Progenitor cell of endocrine pancreas (in vitro differentiated cells): ENCODE measurements around the gene KCNH4. TPM values are rescaled to one million over a fixed set of nuclear protein-coding genes. Genes with fewer than 3 reads are reported as not detected.
A peak's percentile ranks its signal among the peaks of the same experiment; 100 is the strongest.

Source experiments
- DNase-seq: peaks from one replicate; pipeline ENCODE4 v3.0.0; 2021; ENCODE audit warnings: low spot score; ENCODE audit not compliant: unreplicated experiment
- H3K27ac Mint-ChIP-seq: 2 replicates; pipeline ENCODE4 v1.8.0; 2021; ENCODE audit warnings: mild to moderate bottlenecking, moderate library complexity, mixed read lengths
- H3K27me3 Mint-ChIP-seq: 2 replicates; pipeline ENCODE4 v1.8.0; 2021; ENCODE audit warnings: mixed read lengths
- H3K36me3 Mint-ChIP-seq: 2 replicates; pipeline ENCODE4 v1.8.0; 2022; ENCODE audit warnings: mixed read lengths; ENCODE audit not compliant: insufficient read depth
- H3K4me1 Mint-ChIP-seq: 2 replicates; pipeline ENCODE4 v1.8.0; 2021; ENCODE audit warnings: low read depth, mixed read lengths
- H3K4me3 Mint-ChIP-seq: 2 replicates; pipeline ENCODE4 v1.8.0; 2021; ENCODE audit warnings: low read depth, mild to moderate bottlenecking, moderate library complexity, mixed read lengths
- H3K9me3 Mint-ChIP-seq: 2 replicates; pipeline ENCODE4 v1.8.0; 2021; ENCODE audit warnings: low read depth, mixed read lengths
- CTCF ChIP-seq: fragments of 200-600 bp; sonication (generic); IDR thresholded peaks from one replicate; pipeline ENCODE4 v1.5.0; 2021; ENCODE audit warnings: antibody characterized with exemption, mild to moderate bottlenecking; ENCODE audit not compliant: unreplicated experiment
- total RNA-seq: library from RNA; stranded (reverse); gene quantifications from 2 replicates; pipeline ENCODE4 v1.2.1, GENCODE V29; 2021

The KCNH4 gene
- total RNA-seq, 1 donor from 2014 or later = not detected

DNA sequence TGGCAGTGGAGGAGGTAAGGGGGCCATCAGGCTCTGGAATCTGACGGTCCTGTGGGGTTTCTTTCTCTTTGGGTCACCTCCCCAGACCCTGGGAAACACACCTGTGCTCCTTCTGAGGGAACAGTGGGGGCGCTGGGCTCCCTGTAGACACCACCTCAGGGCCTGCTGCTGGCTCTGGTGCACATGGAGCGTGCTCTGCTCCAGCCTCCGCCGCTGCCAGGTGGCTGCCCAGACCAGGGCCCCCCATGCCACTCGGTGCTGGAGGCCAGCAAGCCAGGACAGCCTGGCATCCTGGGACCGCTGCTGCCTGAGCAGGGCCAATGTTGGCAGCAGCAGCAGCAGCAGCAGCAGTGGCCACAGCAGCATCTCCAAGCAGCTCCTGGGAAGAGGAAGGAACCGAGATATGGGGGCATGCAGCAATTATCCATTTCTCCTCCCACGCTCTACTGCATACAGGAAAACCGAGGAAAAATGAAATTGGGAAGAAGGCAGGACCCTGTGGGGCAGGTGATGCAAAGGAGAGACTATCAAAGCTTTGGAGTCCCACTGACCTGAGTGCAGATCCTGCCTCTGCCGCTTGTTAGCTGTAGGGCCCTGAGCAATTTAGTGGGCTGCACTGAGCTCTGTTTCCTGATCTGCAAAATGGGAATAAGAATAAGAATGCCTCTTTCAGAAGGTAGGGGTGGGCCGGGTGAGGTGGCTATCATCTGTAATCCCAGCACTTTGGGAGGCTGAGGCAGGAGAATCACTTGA is 12.4 kb upstream of the KCNH4 start:
- no peak overlapping the region for H3K27ac Mint-ChIP-seq
- no peak for DNase-seq
- peak overlapping the region; percentile 76 for H3K4me3 Mint-ChIP-seq
- no peaks in the 10 kb centered on the region for H3K27me3 Mint-ChIP-seq
- peaks cover 2% of the 10 kb centered on the region for H3K4me1 Mint-ChIP-seq
- no peak for TF ChIP-seq CTCF
- H3K36me3 Mint-ChIP-seq = no peaks in the 10 kb centered on the region
- no peaks in the 10 kb centered on the region for H3K9me3 Mint-ChIP-seq

- no peak overlapping the region for H3K4me3 Mint-ChIP-seq
- no peak overlapping the region for H3K27ac Mint-ChIP-seq
- H3K36me3 Mint-ChIP-seq = no peaks in the 10 kb centered on the region
- no peak for TF ChIP-seq CTCF
- no peaks in the 10 kb centered on the region for H3K9me3 Mint-ChIP-seq
- DNase-seq = no peak
- H3K4me1 Mint-ChIP-seq = peaks cover 2% of the 10 kb centered on the region
- H3K27me3 Mint-ChIP-seq = no peaks in the 10 kb centered on the region
These were observed 11.5 kb upstream of the KCNH4 start for GRCh38 chr17:42192189-42193126.

DNA sequence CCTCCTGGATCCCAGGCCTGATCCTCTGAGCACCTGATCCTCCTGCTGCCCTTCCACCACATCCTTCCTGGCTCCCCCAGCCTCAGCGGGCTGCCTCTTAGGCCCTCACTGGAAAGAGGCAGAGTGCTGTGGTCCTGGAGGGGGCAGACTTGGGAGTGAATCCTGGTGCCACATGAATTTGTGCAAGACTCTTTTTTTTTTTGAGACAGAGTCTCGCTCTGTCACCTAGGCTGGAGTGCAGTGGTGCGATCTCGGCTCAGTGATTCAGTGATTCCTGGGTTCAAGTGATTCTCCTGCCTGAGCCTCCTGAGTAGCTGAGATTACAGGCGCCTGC is 10.3 kb upstream of the KCNH4 start:
- Mint-ChIP-seq H3K27me3 (peaks cover 2% of the 10 kb centered on the region), H3K9me3 (no peaks in the 10 kb centered on the region), H3K4me1 (peaks cover 2% of the 10 kb centered on the region), H3K27ac (no peak overlapping the region), H3K4me3 (no peak overlapping the region), H3K36me3 (no peaks in the 10 kb centered on the region)
- no peak for TF ChIP-seq CTCF
- no peak for DNase-seq

DNA sequence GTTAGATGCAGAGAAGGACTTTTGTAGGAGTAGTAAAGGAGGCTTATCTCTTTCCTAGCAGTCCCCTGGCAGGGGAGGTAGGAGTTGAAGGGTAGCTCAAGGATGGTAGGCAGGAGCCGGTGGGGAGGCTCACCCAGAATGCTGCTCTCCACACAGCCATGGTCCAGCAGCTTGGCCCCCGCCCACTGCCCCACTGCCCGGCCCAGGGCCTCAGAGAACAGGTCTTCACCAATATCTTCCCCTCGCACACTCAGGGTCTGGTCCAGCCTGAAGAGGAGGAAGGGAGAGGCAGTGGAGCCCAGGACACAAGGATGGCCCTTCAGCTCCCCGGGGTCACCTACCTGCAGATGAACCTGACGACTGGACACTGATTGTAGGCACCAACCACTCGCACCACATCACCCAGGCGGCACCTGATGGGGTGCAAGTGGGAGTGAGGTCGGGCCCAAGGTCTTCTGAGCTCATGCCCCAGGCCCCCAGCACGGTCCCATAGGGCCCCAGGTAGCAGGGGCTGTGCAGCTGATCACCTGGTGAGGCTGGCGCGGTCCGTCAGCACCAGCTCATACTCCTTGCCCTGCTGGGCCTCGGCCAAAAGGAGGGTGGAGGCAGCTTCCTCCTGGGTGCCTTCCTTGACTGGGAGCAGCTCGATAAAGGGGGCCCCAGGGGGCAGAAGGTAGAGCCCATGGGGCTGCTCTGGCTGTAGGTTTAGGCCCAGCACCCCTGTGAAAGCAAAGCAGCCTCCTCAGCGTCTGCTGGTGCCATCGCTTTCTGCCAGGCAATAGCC is 9.7 kb upstream of the KCNH4 start:
- Mint-ChIP-seq H3K4me1 (peaks cover 2% of the 10 kb centered on the region), H3K36me3 (no peaks in the 10 kb centered on the region), H3K27me3 (peaks cover 8% of the 10 kb centered on the region), H3K9me3 (no peaks in the 10 kb centered on the region), H3K4me3 (no peak overlapping the region), H3K27ac (no peak overlapping the region)
- TF ChIP-seq CTCF = no peak
- DNase-seq = no peak

- no peaks in the 10 kb centered on the region for H3K36me3 Mint-ChIP-seq
- H3K27me3 Mint-ChIP-seq = peaks cover 19% of the 10 kb centered on the region
- no peak for TF ChIP-seq CTCF
- no peak for DNase-seq
- H3K4me3 Mint-ChIP-seq = no peak overlapping the region
- H3K9me3 Mint-ChIP-seq = no peaks in the 10 kb centered on the region
- peaks cover 2% of the 10 kb centered on the region for H3K4me1 Mint-ChIP-seq
- no peak overlapping the region for H3K27ac Mint-ChIP-seq
These were observed 8.7 kb upstream of the KCNH4 start for GRCh38 chr17:42189651-42189965.
